ENCODE measurements around the gene CLPX. TPM values are rescaled to one million over a fixed set of nuclear protein-coding genes. Genes with fewer than 3 reads are reported as not detected.

Gene CLPX
- total RNA-seq, 1 experiment from 2014 or later: 19.3 TPM

GRCh38 chr15:65212097-65212496 is 27.0 kb upstream of the CLPX start:
- POLR2A ChIA-PET (ENCODE audit: unreplicated experiment): no interaction called here
- no TSS peak for BruUV-seq (replicated peaks)
- no peak for TF ChIP-seq EZH2 (IDR thresholded peaks at IDR 0.05; ENCODE audit: low read length, unreplicated experiment)
- TF ChIP-seq CTCF (conservative IDR thresholded peaks at IDR 0.05; ENCODE audit: low read depth, low read length): peak; percentile 55; the same call in 1 of the 2 replicates

GRCh38 chr15:65211482-65211982 is 26.4 kb upstream of the CLPX start:
- Histone ChIP-seq H3K27ac (ENCODE audit: low read length) (no peak overlapping the region), H3K9me2 (replicated peaks; ENCODE audit: low read length) (no peaks in the 10 kb centered on the region), H3K36me3 (ENCODE audit: low read depth, low read length) (no peaks in the 10 kb centered on the region), H2AFZ (ENCODE audit: low read length) (no peak overlapping the region), H3K4me1 (ENCODE audit: insufficient read depth, low read length) (no peaks in the 10 kb centered on the region), H3F3A (ENCODE audit: low read length, unreplicated experiment) (no peaks in the 10 kb centered on the region), H3K9ac (ENCODE audit: low read length) (no peak overlapping the region), H3K79me2 (ENCODE audit: low read length) (no peaks in the 10 kb centered on the region), H3K9me3 (ENCODE audit: low read length) (no peaks in the 10 kb centered on the region), H3K4me3 (ENCODE audit: low read length) (no peak overlapping the region), H3K4me2 (ENCODE audit: low read length) (no peak overlapping the region), H4K20me1 (ENCODE audit: low read length) (no peaks in the 10 kb centered on the region), H3K27me3 (ENCODE audit: low read length) (no peaks in the 10 kb centered on the region)
- ATAC-seq (no peak), DNase-seq (no peak)
- intact Hi-C loops (cut with micrococcal nuclease): no loop called here
- BruUV-seq (replicated peaks): no TSS peak
- TF ChIP-seq EZH2 (IDR thresholded peaks at IDR 0.05; ENCODE audit: low read length, unreplicated experiment) (no peak), EZH2phosphoT487 (IDR thresholded peaks at IDR 0.05; ENCODE audit: borderline replicate concordance, low read length) (no peak), CTCF (conservative IDR thresholded peaks at IDR 0.05; ENCODE audit: low read depth, low read length) (no peak)
- CTCF ChIA-PET: no interaction called here
- POLR2A ChIA-PET (ENCODE audit: unreplicated experiment): no interaction called here

More at GRCh38 chr15:65212097-65212496, 27.0 kb upstream of the CLPX start:
- H3K36me3 ChIP-seq (ENCODE audit: low read depth, low read length): no peaks in the 10 kb centered on the region
- no peak for ATAC-seq
- no peak overlapping the region for H3K4me3 ChIP-seq (ENCODE audit: low read length)
- H3F3A ChIP-seq (ENCODE audit: low read length, unreplicated experiment): no peaks in the 10 kb centered on the region
- H3K79me2 ChIP-seq (ENCODE audit: low read length): no peaks in the 10 kb centered on the region
- intact Hi-C loops (cut with micrococcal nuclease): no loop called here
- H3K4me2 ChIP-seq (ENCODE audit: low read length): no peak overlapping the region
- no peaks in the 10 kb centered on the region for H3K9me2 ChIP-seq (replicated peaks; ENCODE audit: low read length)
- H3K9me3 ChIP-seq (ENCODE audit: low read length): no peaks in the 10 kb centered on the region
- no peaks in the 10 kb centered on the region for H4K20me1 ChIP-seq (ENCODE audit: low read length)
- no peak overlapping the region for H3K9ac ChIP-seq (ENCODE audit: low read length)
- no peak overlapping the region for H2AFZ ChIP-seq (ENCODE audit: low read length)
- no peaks in the 10 kb centered on the region for H3K27me3 ChIP-seq (ENCODE audit: low read length)
- CTCF ChIA-PET: no interaction called here
- H3K4me1 ChIP-seq (ENCODE audit: insufficient read depth, low read length): no peaks in the 10 kb centered on the region
- no peak overlapping the region for H3K27ac ChIP-seq (ENCODE audit: low read length)
- no peak for DNase-seq

- Histone ChIP-seq H3K4me3 (ENCODE audit: low read length) (no peak within 1 kb of the TSS), H3K4me2 (ENCODE audit: low read length) (no peak within 1 kb of the TSS), H3K27me3 (ENCODE audit: low read length) (no peaks in the 10 kb centered on the region), H3F3A (ENCODE audit: low read length, unreplicated experiment) (no peaks in the 10 kb centered on the region), H3K9ac (ENCODE audit: low read length) (no peak within 1 kb of the TSS), H3K9me2 (replicated peaks; ENCODE audit: low read length) (no peaks in the 10 kb centered on the region), H2AFZ (ENCODE audit: low read length) (no peak within 1 kb of the TSS), H3K9me3 (ENCODE audit: low read length) (no peaks in the 10 kb centered on the region), H3K79me2 (ENCODE audit: low read length) (no peaks in the 10 kb centered on the region), H3K36me3 (ENCODE audit: low read depth, low read length) (no peaks in the 10 kb centered on the region), H4K20me1 (ENCODE audit: low read length) (no peaks in the 10 kb centered on the region), H3K27ac (ENCODE audit: low read length) (no peak within 1 kb of the TSS), H3K4me1 (ENCODE audit: insufficient read depth, low read length) (no peaks in the 10 kb centered on the region)
- no peak for ATAC-seq
- POLR2A ChIA-PET (ENCODE audit: unreplicated experiment): no interaction called here
- DNase-seq: no peak
- no TSS peak for BruUV-seq (replicated peaks)
- CTCF ChIA-PET: no interaction called here
- no peak for TF ChIP-seq EZH2 (IDR thresholded peaks at IDR 0.05; ENCODE audit: low read length, unreplicated experiment)
- TF ChIP-seq EZH2phosphoT487 (IDR thresholded peaks at IDR 0.05; ENCODE audit: borderline replicate concordance, low read length): no peak
- TF ChIP-seq CTCF (conservative IDR thresholded peaks at IDR 0.05; ENCODE audit: low read depth, low read length): no peak
- intact Hi-C loops (cut with micrococcal nuclease): no loop called here
These were observed 25.8 kb upstream of the CLPX start, which contains the start of gene CILP for GRCh38 chr15:65210770-65211481. CILP (minus strand) TSS chr15:65211473; CDS start chr15:65209755, 1,718 bp downstream.

All from PC-3 (cell line).